GM10248 (cell line): ENCODE data around the gene PIGR.

Experiments
- CTCF ChIA-PET: fragments of 300-600 bp; sonication (Branson Sonifier 250); formaldehyde crosslinking; extraction: SDS; loops from one replicate; lab custom pipeline; 2021; ENCODE audit warnings: antibody characterized with exemption; lab: Yijun Ruan, JAX
- POLR2A ChIA-PET: fragments of 350-650 bp; sonication (Branson Sonifier 250); formaldehyde crosslinking; extraction: SDS; loops from one replicate; lab custom pipeline; 2020; ENCODE audit warnings: antibody characterized with exemption; lab: Yijun Ruan, JAX
- DNase-seq: peaks from one replicate; pipeline ENCODE4 v3.0.0; 2012; ENCODE audit errors: extremely low spot score
- CTCF ChIP-seq: IDR thresholded peaks from 2 replicates; pipeline ENCODE4 v1.5.1; 2012; ENCODE audit warnings: mild to moderate bottlenecking, low read depth; ENCODE audit errors: extremely low read depth, missing control alignments, control extremely low read depth

Gene PIGR

GRCh38 chr1:206882555-206882954, 63.7 kb downstream of the PIGR start:
- CTCF ChIA-PET, result interaction anchor here (1.0 to 3.4 kb wide), 4 partner anchors 18 to 53 kb away, joined by 4 to 23 read pairs (median 12); partner anchors contain the start of gene IL20
- POLR2A ChIA-PET, result no interaction called here
- no peak for DNase-seq
- TF ChIP-seq CTCF, result no peak

- ChIA-PET CTCF (interaction anchor here (1.1 to 2.4 kb wide), 3 partner anchors 13 to 76 kb away, joined by 3 to 8 read pairs (median 3); no protein-coding TSS in a partner anchor), POLR2A (no interaction called here)
- TF ChIP-seq CTCF, result no peak
- no peak for DNase-seq
Observed at GRCh38 chr1:206880314-206880713, 66.0 kb downstream of the PIGR start.
